Lower leg skin (tissue), 3 donors: ENCODE measurements around the gene MBD3L4.

Source experiments
- CTCF ChIP-seq, 3 donors: fragments of 450-650 bp; IDR thresholded peaks; one replicate each; pipeline ENCODE4 v1.5.1; 2016; ENCODE audit warnings: antibody characterized with exemption in 3 of 3, mild to moderate bottlenecking in 3 of 3, moderate library complexity in 2 of 3
- POLR2A ChIP-seq, 2 donors: fragments of 450-650 bp; IDR thresholded peaks; one replicate each; pipeline ENCODE4 v1.6.1; 2016 to 2017; ENCODE audit warnings: antibody characterized with exemption in 2 of 2, mild to moderate bottlenecking in 1 of 2, moderate library complexity in 1 of 2

- TF ChIP-seq CTCF (IDR thresholded peaks at IDR 0.05) (no peak), POLR2A (IDR thresholded peaks at IDR 0.05) (no peak)
Measured at GRCh38 chr19:7007859-7008258, 32.1 kb downstream of the MBD3L4 start.
